Activated naive CD4-positive, alpha-beta T cell treated with anti-CD3 and anti-CD28 coated beads for 36 hours (primary cell): ENCODE results near the gene CTPS1. TPM values are rescaled to one million over a fixed set of nuclear protein-coding genes. Genes with fewer than 3 reads are reported as not detected.
A peak's percentile ranks its signal among the peaks of the same experiment; 100 is the strongest.

Source experiments
- CTCF ChIA-PET: fragments of 350-600 bp; sonication (Branson Sonifier 250); formaldehyde crosslinking; loops from one replicate; lab custom pipeline; 2021; ENCODE audit warnings: antibody characterized with exemption; lab: Charles Lee
- DNase-seq: peaks from one replicate; pipeline ENCODE4 v3.0.0-alpha.2; 2020
- H3K27ac Mint-ChIP-seq: one replicate; pipeline ENCODE4 v1.8.0; 2021; ENCODE audit warnings: mild to moderate bottlenecking, mixed read lengths
- H3K27me3 Mint-ChIP-seq: one replicate; pipeline ENCODE4 v1.8.0; 2021; ENCODE audit warnings: low read depth, mixed read lengths
- H3K36me3 Mint-ChIP-seq: one replicate; pipeline ENCODE4 v1.8.0; 2021; ENCODE audit warnings: low read depth, mixed read lengths
- H3K4me1 Mint-ChIP-seq: one replicate; pipeline ENCODE4 v1.8.0; 2021; ENCODE audit warnings: low read depth, mixed read lengths
- H3K4me3 Mint-ChIP-seq: one replicate; pipeline ENCODE4 v1.8.0; 2021; ENCODE audit warnings: mild to moderate bottlenecking, moderate library complexity, mixed read lengths
- H3K9me3 Mint-ChIP-seq: one replicate; pipeline ENCODE4 v1.8.0; 2021; ENCODE audit warnings: mixed read lengths
- intact Hi-C: fragments of 100-400 bp; cut with micrococcal nuclease; formaldehyde crosslinking; loops from one replicate; pipeline ENCODE4 v1.15.1; 2023
- total RNA-seq, 2 experiments: library from RNA; stranded (reverse); gene quantifications; one replicate each; pipeline ENCODE4 v1.2.3, GENCODE V29; 2021

CTPS1 gene
- total RNA-seq, 2 experiments from 2014 or later = 74.9 to 75.1 TPM

DNA sequence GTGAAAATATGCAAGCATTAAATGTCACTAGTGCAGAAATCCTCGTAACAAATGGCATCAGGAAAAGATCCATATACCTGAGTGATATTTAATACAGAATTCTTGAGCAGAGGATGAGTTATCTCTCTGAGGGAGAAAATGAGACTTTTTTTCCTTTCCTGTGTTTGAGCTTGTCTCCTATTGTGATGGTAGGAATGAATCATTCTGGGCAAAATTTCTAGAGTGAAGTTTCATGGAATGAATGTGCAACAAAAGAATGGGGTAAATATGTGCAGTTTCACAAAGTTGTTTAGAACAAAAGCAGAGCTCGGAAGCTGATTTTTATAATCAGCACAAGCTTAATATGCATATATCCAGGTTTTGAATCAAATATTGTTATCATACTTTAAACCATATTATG, 4.6 kb downstream of the CTPS1 start:
- Mint-ChIP-seq H3K36me3 (peaks cover 73% of the 10 kb centered on the region), H3K27ac (peak overlapping the region; percentile 67), H3K27me3 (no peaks in the 10 kb centered on the region), H3K4me1 (peaks cover 55% of the 10 kb centered on the region), H3K4me3 (no peak overlapping the region), H3K9me3 (no peaks in the 10 kb centered on the region)
- no peak for DNase-seq
- intact Hi-C loops = loop anchor here (1.0 to 10.0 kb wide), 4 partner anchors 19 to 811 kb away; partner anchors contain the start of gene ZNF684
- CTCF ChIA-PET = interaction anchor here (0.6 to 3.4 kb wide), 4 partner anchors 9 to 1738 kb away, joined by 3 to 22 read pairs (median 4); no protein-coding TSS in a partner anchor

GRCh38 chr1:40984531-40984930, 5.0 kb downstream of the CTPS1 start:
- intact Hi-C loops = loop anchor here (1.0 to 10.0 kb wide), 4 partner anchors 19 to 810 kb away; partner anchors contain the start of gene ZNF684
- no peak for DNase-seq
- Mint-ChIP-seq H3K27me3 (no peaks in the 10 kb centered on the region), H3K27ac (peak overlapping the region; percentile 67), H3K9me3 (no peaks in the 10 kb centered on the region), H3K4me1 (peaks cover 55% of the 10 kb centered on the region), H3K36me3 (peaks cover 78% of the 10 kb centered on the region), H3K4me3 (no peak overlapping the region)
- CTCF ChIA-PET = interaction anchor here (0.6 to 3.4 kb wide), 4 partner anchors 8 to 1737 kb away, joined by 3 to 22 read pairs (median 4); no protein-coding TSS in a partner anchor

DNA sequence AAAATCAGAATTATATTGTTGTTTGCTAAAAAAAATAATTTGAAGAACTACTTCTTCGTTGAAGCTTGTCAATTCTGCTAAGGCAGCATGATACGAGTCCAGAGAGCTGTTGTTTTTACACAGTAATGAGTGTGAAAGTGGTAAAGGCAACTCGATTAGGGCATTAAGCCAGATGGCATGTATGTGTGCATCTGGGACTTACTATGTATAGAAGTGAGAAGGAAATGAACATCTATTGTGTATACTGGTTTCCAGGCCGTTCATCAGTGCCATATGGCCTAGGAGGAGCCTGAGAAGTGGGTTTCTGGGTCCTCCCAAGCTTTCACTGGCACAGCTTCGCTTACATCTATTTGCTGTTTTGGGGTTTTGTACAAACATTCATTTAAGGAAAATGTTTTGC, 5.7 kb downstream of the CTPS1 start:
- Mint-ChIP-seq H3K36me3 (peaks cover 80% of the 10 kb centered on the region), H3K4me1 (peaks cover 55% of the 10 kb centered on the region), H3K9me3 (no peaks in the 10 kb centered on the region), H3K27me3 (no peaks in the 10 kb centered on the region), H3K27ac (no peak overlapping the region), H3K4me3 (no peak overlapping the region)
- CTCF ChIA-PET = interaction anchor here (0.6 to 3.4 kb wide), 3 partner anchors 15 to 1316 kb away, joined by 3 to 22 read pairs (median 3); no protein-coding TSS in a partner anchor
- intact Hi-C loops = loop anchor here (2.0 to 10.0 kb wide), 2 partner anchors 256 to 810 kb away; no protein-coding TSS in a partner anchor
- DNase-seq = no peak

- intact Hi-C loops = loop anchor here (2.0 to 10.0 kb wide), 2 partner anchors 255 to 809 kb away; no protein-coding TSS in a partner anchor
- peaks cover 80% of the 10 kb centered on the region for H3K36me3 Mint-ChIP-seq
- CTCF ChIA-PET = interaction anchor here (3.4 kb wide), 1 partner anchor 18 kb away, joined by 22 read pairs; no protein-coding TSS in a partner anchor
- no peaks in the 10 kb centered on the region for H3K9me3 Mint-ChIP-seq
- no peak overlapping the region for H3K27ac Mint-ChIP-seq
- DNase-seq = no peak
- peaks cover 51% of the 10 kb centered on the region for H3K4me1 Mint-ChIP-seq
- no peaks in the 10 kb centered on the region for H3K27me3 Mint-ChIP-seq
- H3K4me3 Mint-ChIP-seq = no peak overlapping the region
Observed at GRCh38 chr1:40985875-40986274, 6.4 kb downstream of the CTPS1 start.

- no peak for DNase-seq
- H3K4me1 Mint-ChIP-seq = peaks cover 46% of the 10 kb centered on the region
- H3K36me3 Mint-ChIP-seq = peaks cover 80% of the 10 kb centered on the region
- no peaks in the 10 kb centered on the region for H3K27me3 Mint-ChIP-seq
- no peak overlapping the region for H3K27ac Mint-ChIP-seq
- CTCF ChIA-PET = no interaction called here
- no peak overlapping the region for H3K4me3 Mint-ChIP-seq
- no peaks in the 10 kb centered on the region for H3K9me3 Mint-ChIP-seq
- intact Hi-C loops = loop anchor here (10.0 kb wide), 1 partner anchor 808 kb away; no protein-coding TSS in a partner anchor
Observed at GRCh38 chr1:40986328-40986783, 6.9 kb downstream of the CTPS1 start.

GRCh38 chr1:40986956-40987355, 7.5 kb downstream of the CTPS1 start:
- no peak overlapping the region for H3K27ac Mint-ChIP-seq
- H3K4me3 Mint-ChIP-seq = no peak overlapping the region
- no peak for DNase-seq
- H3K36me3 Mint-ChIP-seq = peaks cover 85% of the 10 kb centered on the region
- no peaks in the 10 kb centered on the region for H3K9me3 Mint-ChIP-seq
- CTCF ChIA-PET = interaction anchor here (0.7 kb wide), 1 partner anchor 26 kb away, joined by 3 read pairs; no protein-coding TSS in a partner anchor
- intact Hi-C loops = loop anchor here (10.0 kb wide), 1 partner anchor 808 kb away; no protein-coding TSS in a partner anchor
- H3K27me3 Mint-ChIP-seq = no peaks in the 10 kb centered on the region
- H3K4me1 Mint-ChIP-seq = peaks cover 41% of the 10 kb centered on the region

DNA sequence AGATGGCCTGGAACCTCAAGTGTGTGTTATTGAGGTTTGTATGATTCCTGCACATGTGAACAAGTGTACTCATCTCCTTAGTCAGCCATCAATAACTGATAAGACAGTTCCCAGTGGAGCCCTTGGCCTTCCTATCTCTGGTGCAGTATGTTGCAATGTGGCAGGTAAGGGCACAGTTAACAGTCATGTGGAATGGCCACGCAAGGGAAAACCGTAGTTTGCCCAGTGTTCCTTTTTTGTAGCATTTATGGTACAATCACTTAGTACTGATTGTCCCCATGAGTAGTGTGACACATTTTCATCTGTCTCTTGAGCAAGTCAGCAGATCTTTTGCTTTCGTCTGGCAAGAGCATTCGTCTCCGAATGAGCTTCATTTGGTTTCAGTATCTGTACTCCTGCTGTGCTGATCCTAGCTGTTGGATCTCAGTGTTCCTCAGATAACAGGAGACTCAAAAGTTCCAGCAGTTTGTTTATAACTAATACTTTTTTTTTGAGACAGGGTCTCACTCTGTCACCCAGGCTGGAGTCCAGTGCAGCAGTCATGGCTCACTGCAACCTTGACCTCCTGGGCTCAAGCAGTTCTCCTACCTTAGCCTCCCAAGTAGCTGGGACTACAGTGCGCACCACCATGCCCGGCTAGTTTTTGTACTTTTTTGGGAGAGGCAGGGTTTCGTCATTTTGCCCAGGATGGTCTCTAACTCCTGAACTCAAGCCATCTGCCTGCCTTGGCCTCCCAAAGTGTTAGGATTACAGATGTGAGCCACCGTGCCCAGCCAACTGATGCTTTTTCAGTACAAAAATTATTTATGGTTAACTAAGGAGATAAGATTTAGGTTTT, 8.2 kb downstream of the CTPS1 start:
- H3K4me1 Mint-ChIP-seq = peaks cover 34% of the 10 kb centered on the region
- DNase-seq = no peak
- H3K4me3 Mint-ChIP-seq = no peak overlapping the region
- H3K27me3 Mint-ChIP-seq = no peaks in the 10 kb centered on the region
- no peaks in the 10 kb centered on the region for H3K9me3 Mint-ChIP-seq
- intact Hi-C loops = loop anchor here (10.0 kb wide), 1 partner anchor 807 kb away; no protein-coding TSS in a partner anchor
- H3K27ac Mint-ChIP-seq = no peak overlapping the region
- CTCF ChIA-PET = interaction anchor here (0.7 kb wide), 1 partner anchor 25 kb away, joined by 3 read pairs; no protein-coding TSS in a partner anchor
- peaks cover 86% of the 10 kb centered on the region for H3K36me3 Mint-ChIP-seq

DNA sequence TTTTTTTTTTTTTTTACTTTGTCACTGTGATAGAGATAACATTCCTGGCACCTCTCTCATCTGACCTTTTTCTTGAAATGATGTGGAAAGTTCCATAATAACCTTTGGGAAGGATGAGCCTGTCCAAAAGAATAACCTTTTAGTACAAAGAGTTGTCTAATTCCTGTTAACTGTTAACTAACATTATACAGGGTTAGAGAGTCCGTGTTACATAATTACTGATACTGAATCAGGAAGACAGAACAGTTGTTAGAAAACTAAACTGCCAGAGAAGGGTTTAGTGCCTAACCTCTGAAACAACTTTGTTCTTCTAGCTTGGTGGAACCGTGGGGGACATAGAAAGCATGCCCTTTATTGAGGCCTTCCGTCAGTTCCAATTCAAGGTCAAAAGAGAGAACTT, 8.8 kb downstream of the CTPS1 start:
- no peak overlapping the region for H3K27ac Mint-ChIP-seq
- intact Hi-C loops = loop anchor here (10.0 kb wide), 1 partner anchor 807 kb away; no protein-coding TSS in a partner anchor
- no peak for DNase-seq
- H3K9me3 Mint-ChIP-seq = no peaks in the 10 kb centered on the region
- H3K4me1 Mint-ChIP-seq = peaks cover 28% of the 10 kb centered on the region
- CTCF ChIA-PET = no interaction called here
- H3K36me3 Mint-ChIP-seq = peaks cover 88% of the 10 kb centered on the region
- H3K27me3 Mint-ChIP-seq = no peaks in the 10 kb centered on the region
- H3K4me3 Mint-ChIP-seq = no peak overlapping the region

DNA sequence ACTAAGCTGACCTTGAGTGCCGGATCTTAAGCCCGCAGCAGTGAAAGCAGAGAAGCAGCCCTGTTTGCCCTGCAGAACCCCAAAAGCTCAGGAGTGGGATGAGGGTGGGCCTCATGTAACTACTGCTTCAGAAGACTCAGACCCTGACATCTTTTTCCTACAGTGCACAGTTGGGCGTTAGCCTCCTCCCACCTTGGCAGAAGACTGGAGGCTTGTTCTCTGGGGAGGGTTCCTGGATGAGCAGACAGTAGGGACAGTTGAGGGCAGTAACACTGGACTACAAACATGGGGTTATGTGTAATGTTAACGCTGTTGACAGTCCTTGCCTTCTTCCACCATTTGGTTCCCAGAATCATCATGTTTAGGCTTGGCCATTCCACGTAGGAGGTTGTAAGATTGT, 9.6 kb downstream of the CTPS1 start:
- Mint-ChIP-seq H3K27ac (no peak overlapping the region), H3K36me3 (peaks cover 87% of the 10 kb centered on the region), H3K9me3 (no peaks in the 10 kb centered on the region), H3K4me3 (no peak overlapping the region), H3K27me3 (no peaks in the 10 kb centered on the region), H3K4me1 (peaks cover 21% of the 10 kb centered on the region)
- no peak for DNase-seq
- CTCF ChIA-PET = no interaction called here
- intact Hi-C loops = loop anchor here (10.0 kb wide), 1 partner anchor 806 kb away; no protein-coding TSS in a partner anchor

DNA sequence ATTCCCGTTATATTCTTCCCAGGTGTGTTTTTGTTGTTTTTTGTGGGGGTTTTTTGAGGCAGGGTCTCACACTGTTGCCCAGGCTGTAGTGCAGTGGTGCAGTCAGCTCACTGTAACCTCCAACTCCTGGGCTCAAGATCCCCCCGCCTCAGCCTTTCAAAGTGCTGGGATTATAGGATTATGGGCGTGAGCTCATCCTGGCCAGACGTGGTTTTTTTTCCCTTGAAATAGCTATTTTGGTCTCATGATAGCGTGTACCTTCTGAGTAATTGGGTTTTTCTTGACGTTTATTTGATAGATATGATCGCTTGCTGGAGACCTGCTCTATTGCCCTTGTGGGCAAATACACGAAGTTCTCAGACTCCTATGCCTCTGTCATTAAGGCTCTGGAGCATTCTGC, 17.6 kb downstream of the CTPS1 start:
- CTCF ChIA-PET = interaction anchor here (0.6 kb wide), 1 partner anchor 266 kb away, joined by 6 read pairs; no protein-coding TSS in a partner anchor
- Mint-ChIP-seq H3K4me1 (peaks cover 20% of the 10 kb centered on the region), H3K9me3 (no peaks in the 10 kb centered on the region), H3K27me3 (no peaks in the 10 kb centered on the region), H3K36me3 (peaks cover 67% of the 10 kb centered on the region), H3K4me3 (no peak overlapping the region), H3K27ac (no peak overlapping the region)
- no peak for DNase-seq
- intact Hi-C loops = no loop called here

GRCh38 chr1:40998668-40999067, 19.2 kb downstream of the CTPS1 start:
- H3K27me3 Mint-ChIP-seq = no peaks in the 10 kb centered on the region
- intact Hi-C loops = no loop called here
- H3K4me3 Mint-ChIP-seq = no peak overlapping the region
- H3K4me1 Mint-ChIP-seq = peaks cover 35% of the 10 kb centered on the region
- no peak overlapping the region for H3K27ac Mint-ChIP-seq
- peaks cover 64% of the 10 kb centered on the region for H3K36me3 Mint-ChIP-seq
- no peaks in the 10 kb centered on the region for H3K9me3 Mint-ChIP-seq
- CTCF ChIA-PET = no interaction called here
- no peak for DNase-seq

GRCh38 chr1:41003127-41003639, 23.7 kb downstream of the CTPS1 start:
- no peak overlapping the region for H3K27ac Mint-ChIP-seq
- DNase-seq = no peak
- intact Hi-C loops = loop anchor here (1.0 kb wide), 5 partner anchors 19 to 239 kb away; partner anchors contain the start of genes CITED4, CTPS1 and SCMH1
- CTCF ChIA-PET = interaction anchor here (0.8 to 1.4 kb wide), 6 partner anchors 19 to 312 kb away, joined by 3 to 22 read pairs (median 3); partner anchors contain the start of gene NFYC
- no peak overlapping the region for H3K4me3 Mint-ChIP-seq
- H3K36me3 Mint-ChIP-seq = peaks cover 61% of the 10 kb centered on the region
- H3K9me3 Mint-ChIP-seq = no peaks in the 10 kb centered on the region
- peaks cover 38% of the 10 kb centered on the region for H3K4me1 Mint-ChIP-seq
- H3K27me3 Mint-ChIP-seq = no peaks in the 10 kb centered on the region
